ENCODE data around the gene P2RY8. TPM values are rescaled to one million over a fixed set of nuclear protein-coding genes. Genes with fewer than 3 reads are reported as not detected.

P2RY8 gene
- total RNA-seq, 1 donor from 2014 or later: 0.32 TPM

DNA sequence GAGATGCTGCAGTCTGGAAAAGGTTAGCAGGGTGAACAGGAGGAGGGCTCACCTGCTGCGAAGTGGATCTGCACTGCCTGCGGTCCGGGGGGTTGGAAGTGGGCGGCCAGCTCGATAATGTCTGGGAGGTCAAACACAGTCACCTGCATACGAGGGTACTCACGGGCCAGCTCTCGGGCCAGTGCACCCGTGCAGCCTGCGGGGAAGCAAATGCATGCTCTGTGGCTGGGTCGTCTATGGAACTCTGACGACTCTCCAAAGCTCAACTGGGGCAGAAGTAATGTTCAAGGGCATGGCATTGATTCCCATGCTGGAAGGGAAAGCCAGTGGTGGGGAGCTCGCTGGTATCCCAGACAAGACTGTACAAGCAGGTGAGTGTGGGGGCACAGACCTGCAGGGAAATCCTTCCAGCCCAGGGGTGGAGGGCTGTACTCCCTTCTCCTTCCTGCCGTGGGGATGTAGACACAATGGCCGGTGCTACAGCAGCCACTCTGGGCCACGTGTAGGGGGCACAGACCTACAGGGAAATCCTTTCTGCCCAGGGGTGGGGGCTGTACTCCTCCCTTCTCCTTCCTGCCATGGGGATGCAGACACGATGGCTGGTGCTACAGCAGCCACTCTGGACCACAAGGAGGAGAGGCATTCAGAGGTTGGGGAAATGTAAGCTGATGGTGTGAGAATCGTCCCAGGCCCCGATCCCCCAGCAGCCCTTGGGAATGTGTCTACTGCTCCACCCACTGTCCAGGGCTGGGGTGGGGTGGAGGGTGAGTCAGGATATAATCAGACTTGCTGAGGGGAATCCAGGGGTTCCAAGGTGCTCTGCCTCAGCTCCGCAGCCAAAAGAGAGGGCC lies 118.8 kb downstream of the P2RY8 start:
- Histone ChIP-seq H3K4me3 (no peak overlapping the region), H3K4me2 (no peak overlapping the region), H3K79me2 (ENCODE audit: low read depth) (no peaks in the 10 kb centered on the region), H3K9me3 (ENCODE audit: low read depth) (no peaks in the 10 kb centered on the region), H3K4me1 (peaks cover 5% of the 10 kb centered on the region), H2AFZ (replicated peaks) (no peak overlapping the region), H4K20me1 (ENCODE audit: low read depth) (no peaks in the 10 kb centered on the region), H3F3A (ENCODE audit: low read depth) (peaks cover 21% of the 10 kb centered on the region), H3K27me3 (no peaks in the 10 kb centered on the region), H3K36me3 (peaks cover 13% of the 10 kb centered on the region), H3K27ac (no peak overlapping the region), H3K9ac (no peak overlapping the region)
- H3K27ac Mint-ChIP-seq: no peak overlapping the region
- H3K4me1 Mint-ChIP-seq: no peaks in the 10 kb centered on the region
- no peak for DNase-seq (ENCODE audit: low spot score)
- no peak overlapping the region for H3K4me3 Mint-ChIP-seq
- TF ChIP-seq, protein P1, sequence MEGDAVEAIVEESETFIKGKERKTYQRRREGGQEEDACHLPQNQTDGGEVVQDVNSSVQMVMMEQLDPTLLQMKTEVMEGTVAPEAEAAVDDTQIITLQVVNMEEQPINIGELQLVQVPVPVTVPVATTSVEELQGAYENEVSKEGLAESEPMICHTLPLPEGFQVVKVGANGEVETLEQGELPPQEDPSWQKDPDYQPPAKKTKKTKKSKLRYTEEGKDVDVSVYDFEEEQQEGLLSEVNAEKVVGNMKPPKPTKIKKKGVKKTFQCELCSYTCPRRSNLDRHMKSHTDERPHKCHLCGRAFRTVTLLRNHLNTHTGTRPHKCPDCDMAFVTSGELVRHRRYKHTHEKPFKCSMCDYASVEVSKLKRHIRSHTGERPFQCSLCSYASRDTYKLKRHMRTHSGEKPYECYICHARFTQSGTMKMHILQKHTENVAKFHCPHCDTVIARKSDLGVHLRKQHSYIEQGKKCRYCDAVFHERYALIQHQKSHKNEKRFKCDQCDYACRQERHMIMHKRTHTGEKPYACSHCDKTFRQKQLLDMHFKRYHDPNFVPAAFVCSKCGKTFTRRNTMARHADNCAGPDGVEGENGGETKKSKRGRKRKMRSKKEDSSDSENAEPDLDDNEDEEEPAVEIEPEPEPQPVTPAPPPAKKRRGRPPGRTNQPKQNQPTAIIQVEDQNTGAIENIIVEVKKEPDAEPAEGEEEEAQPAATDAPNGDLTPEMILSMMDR (IDR thresholded peaks at IDR 0.05): no peak
- TF ChIP-seq EZH2 (IDR thresholded peaks at IDR 0.05) (no peak), EZH2phosphoT487 (IDR thresholded peaks at IDR 0.05) (no peak)
- peaks cover 14% of the 10 kb centered on the region for H3K9me3 Mint-ChIP-seq
- peaks cover 29% of the 10 kb centered on the region for H3K36me3 Mint-ChIP-seq
- peaks cover 6% of the 10 kb centered on the region for H3K27me3 Mint-ChIP-seq (ENCODE audit: insufficient read depth, low read depth)

DNA sequence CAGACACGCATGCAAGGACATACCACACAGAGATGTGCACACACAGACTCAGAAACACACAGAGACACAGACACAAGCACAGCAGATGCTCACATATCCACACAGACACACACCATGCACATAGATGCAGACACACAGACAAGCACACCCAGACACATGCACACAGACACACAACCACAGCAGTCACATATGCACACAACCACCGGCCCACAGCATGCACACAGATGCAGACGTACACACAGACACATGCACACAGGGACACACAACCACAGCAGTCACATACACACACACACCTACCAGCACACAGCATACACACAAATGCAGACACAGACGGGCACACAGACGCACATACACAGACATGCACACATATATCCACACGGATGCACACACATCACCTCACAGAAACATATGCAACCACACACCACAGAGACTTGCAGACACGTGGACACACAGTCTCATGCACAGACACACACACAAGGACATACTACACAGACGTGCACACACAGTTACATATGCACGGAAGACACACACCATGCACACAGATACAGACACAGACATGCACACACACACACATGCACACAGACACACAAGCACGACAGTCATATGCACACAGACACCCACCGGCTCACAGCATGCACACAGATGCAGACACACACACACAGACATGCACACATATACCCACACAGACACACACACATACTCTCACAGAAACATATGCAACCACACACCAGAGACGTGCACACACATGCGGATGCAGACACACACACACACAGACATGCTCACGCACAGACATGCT lies 119.8 kb downstream of the P2RY8 start:
- Histone ChIP-seq H3K4me3 (no peak overlapping the region), H4K20me1 (ENCODE audit: low read depth) (no peaks in the 10 kb centered on the region), H3K79me2 (ENCODE audit: low read depth) (no peaks in the 10 kb centered on the region), H3K4me1 (peaks cover 5% of the 10 kb centered on the region), H3F3A (ENCODE audit: low read depth) (peaks cover 21% of the 10 kb centered on the region), H3K27me3 (no peaks in the 10 kb centered on the region), H3K9ac (no peak overlapping the region), H3K36me3 (peaks cover 7% of the 10 kb centered on the region), H3K4me2 (no peak overlapping the region), H2AFZ (replicated peaks) (no peak overlapping the region), H3K9me3 (ENCODE audit: low read depth) (no peaks in the 10 kb centered on the region), H3K27ac (no peak overlapping the region)
- H3K9me3 Mint-ChIP-seq: peaks cover 7% of the 10 kb centered on the region
- no peak for DNase-seq (ENCODE audit: low spot score)
- H3K27ac Mint-ChIP-seq: no peak overlapping the region
- H3K27me3 Mint-ChIP-seq (ENCODE audit: insufficient read depth, low read depth): peaks cover 6% of the 10 kb centered on the region
- no peak overlapping the region for H3K4me3 Mint-ChIP-seq
- H3K4me1 Mint-ChIP-seq: no peaks in the 10 kb centered on the region
- TF ChIP-seq, protein P1 (IDR thresholded peaks at IDR 0.05): no peak
- TF ChIP-seq EZH2phosphoT487 (IDR thresholded peaks at IDR 0.05) (no peak), EZH2 (IDR thresholded peaks at IDR 0.05) (no peak)
- H3K36me3 Mint-ChIP-seq: peaks cover 21% of the 10 kb centered on the region

DNA sequence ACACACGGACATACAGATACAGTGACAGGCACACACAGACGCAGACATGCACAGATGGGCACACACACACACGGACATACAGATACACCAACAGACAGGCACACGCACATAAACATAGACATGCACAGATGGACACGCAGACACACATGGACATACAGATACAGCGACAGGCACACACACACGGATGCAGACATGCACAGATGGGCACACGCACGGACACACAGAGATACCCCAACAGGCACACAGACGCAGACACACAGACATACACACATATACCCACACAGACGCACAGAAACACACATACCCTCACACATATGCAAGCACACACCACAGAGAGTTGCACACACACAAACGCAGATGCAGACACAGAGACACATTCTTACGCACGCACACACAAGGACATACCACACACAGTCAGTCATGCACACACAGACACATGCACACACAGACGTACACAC lies 120.6 kb downstream of the P2RY8 start:
- Histone ChIP-seq H3K27ac (no peak overlapping the region), H3K4me1 (peaks cover 5% of the 10 kb centered on the region), H3K4me3 (no peak overlapping the region), H3K9me3 (ENCODE audit: low read depth) (no peaks in the 10 kb centered on the region), H3F3A (ENCODE audit: low read depth) (peaks cover 21% of the 10 kb centered on the region), H3K4me2 (no peak overlapping the region), H3K27me3 (no peaks in the 10 kb centered on the region), H4K20me1 (ENCODE audit: low read depth) (no peaks in the 10 kb centered on the region), H2AFZ (replicated peaks) (no peak overlapping the region), H3K79me2 (ENCODE audit: low read depth) (no peaks in the 10 kb centered on the region), H3K9ac (no peak overlapping the region), H3K36me3 (peaks cover 2% of the 10 kb centered on the region)
- H3K4me3 Mint-ChIP-seq: no peak overlapping the region
- H3K4me1 Mint-ChIP-seq: no peaks in the 10 kb centered on the region
- no peak for TF ChIP-seq EZH2 (IDR thresholded peaks at IDR 0.05)
- no peak overlapping the region for H3K27ac Mint-ChIP-seq
- no peak for DNase-seq (ENCODE audit: low spot score)
- H3K9me3 Mint-ChIP-seq: no peaks in the 10 kb centered on the region
- peaks cover 13% of the 10 kb centered on the region for H3K36me3 Mint-ChIP-seq
- peaks cover 6% of the 10 kb centered on the region for H3K27me3 Mint-ChIP-seq (ENCODE audit: insufficient read depth, low read depth)

Other genes starting within 250 kb of the P2RY8 start
- not detected in 2 replicates for gene IL3RA, start 200.4 kb downstream of the P2RY8 start, total RNA-seq (ENCODE audit: low replicate concordance)
- 193 and 487 TPM in 2 replicates for gene SLC25A6, start 145.1 kb downstream of the P2RY8 start, total RNA-seq (ENCODE audit: low replicate concordance)
- gene ASMTL, start 84.3 kb downstream of the P2RY8 start, total RNA-seq (ENCODE audit: low replicate concordance): 46.1 and 73.2 TPM in 2 replicates
- gene AKAP17A, start 54.4 kb upstream of the P2RY8 start, total RNA-seq (ENCODE audit: low replicate concordance): 10.7 and 38.5 TPM in 2 replicates
- 0.28 TPM in 1 of 2 replicates, not detected in the other for gene ASMT, start 77.9 kb upstream of the P2RY8 start, total RNA-seq (ENCODE audit: low replicate concordance)

All from neural progenitor cell (in vitro differentiated cells).